BE2C (cell line): ENCODE data around the gene DLG3.

ENCODE experiments used
- DNase-seq: peaks from one replicate; pipeline ENCODE4 v3.0.0-alpha.2; 2020
- H3K27me3 ChIP-seq: fragments of 250-450 bp; sonication (Bioruptor Pico); 2 replicates; pipeline ENCODE4 v1.5.1; 2020; ENCODE audit warnings: mild to moderate bottlenecking
- H3K36me3 ChIP-seq: fragments of 250-450 bp; sonication (Bioruptor Pico); 2 replicates; pipeline ENCODE4 v1.5.1; 2020; ENCODE audit warnings: mild to moderate bottlenecking
- H3K4me1 ChIP-seq: fragments of 250-450 bp; sonication (Bioruptor Pico); 2 replicates; pipeline ENCODE4 v1.5.1; 2020
- H3K4me3 ChIP-seq: 2 replicates; pipeline ENCODE4 v1.5.1; 2011; ENCODE audit warnings: low read depth, low read length
- H3K9me3 ChIP-seq: fragments of 250-450 bp; sonication (Bioruptor Pico); 2 replicates; pipeline ENCODE4 v1.5.1; 2020
- TF ChIP-seq, protein P1 (sequence below): IDR thresholded peaks from 2 replicates; pipeline ENCODE4 v1.5.1; 2012; ENCODE audit warnings: mild to moderate bottlenecking, low read depth, low read length

DLG3 gene

DNA sequence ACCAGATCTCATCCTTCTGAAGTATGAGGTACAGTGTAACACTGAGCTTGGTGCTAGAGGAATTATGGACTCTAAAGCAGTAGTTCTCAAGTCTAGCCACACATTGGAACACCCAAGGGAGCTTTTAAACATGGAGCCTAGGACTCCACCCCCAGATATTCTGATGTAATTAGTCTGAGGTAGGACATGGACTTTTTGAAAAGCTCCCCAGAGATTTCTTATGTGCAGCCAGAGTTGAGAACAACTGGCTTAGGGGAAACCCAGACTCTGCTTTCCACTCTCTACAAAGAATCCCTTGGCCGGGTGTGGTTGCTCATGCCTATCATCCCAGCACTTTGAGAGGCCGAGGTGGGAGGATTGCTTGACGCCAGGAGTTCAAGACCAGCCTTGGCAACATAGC lies 33.2 kb upstream of the DLG3 start:
- no peaks in the 10 kb centered on the region for H3K27me3 ChIP-seq

DNA sequence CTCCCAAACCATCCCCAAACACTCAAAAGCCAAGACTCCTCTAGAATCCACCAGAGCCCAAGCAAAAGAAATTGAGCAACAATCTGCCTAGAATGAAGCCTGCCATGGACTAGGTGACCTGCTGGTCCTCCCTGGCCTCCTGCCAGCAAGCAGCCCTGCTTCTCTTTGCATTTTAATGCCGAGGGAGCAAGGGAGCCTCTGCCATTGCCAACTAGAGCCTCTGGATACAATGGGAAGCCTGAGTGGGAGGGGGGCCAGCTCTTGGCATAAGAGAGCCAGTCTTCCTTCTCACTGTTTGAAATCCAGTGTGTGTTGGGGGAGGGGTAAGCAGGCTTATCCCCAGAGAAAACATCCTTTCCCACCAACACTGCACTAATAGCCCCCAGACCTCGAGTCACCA lies 23.0 kb upstream of the DLG3 start:
- H3K4me3 ChIP-seq = no peak overlapping the region

More for the DNA sequence above, 33.2 kb upstream of the DLG3 start:
- Histone ChIP-seq H3K9me3 (no peaks in the 10 kb centered on the region), H3K4me1 (no peaks in the 10 kb centered on the region), H3K4me3 (no peak overlapping the region), H3K36me3 (peaks cover 3% of the 10 kb centered on the region; the same call in 1 of the 2 replicates)
- DNase-seq = no peak
- TF ChIP-seq, protein P1, sequence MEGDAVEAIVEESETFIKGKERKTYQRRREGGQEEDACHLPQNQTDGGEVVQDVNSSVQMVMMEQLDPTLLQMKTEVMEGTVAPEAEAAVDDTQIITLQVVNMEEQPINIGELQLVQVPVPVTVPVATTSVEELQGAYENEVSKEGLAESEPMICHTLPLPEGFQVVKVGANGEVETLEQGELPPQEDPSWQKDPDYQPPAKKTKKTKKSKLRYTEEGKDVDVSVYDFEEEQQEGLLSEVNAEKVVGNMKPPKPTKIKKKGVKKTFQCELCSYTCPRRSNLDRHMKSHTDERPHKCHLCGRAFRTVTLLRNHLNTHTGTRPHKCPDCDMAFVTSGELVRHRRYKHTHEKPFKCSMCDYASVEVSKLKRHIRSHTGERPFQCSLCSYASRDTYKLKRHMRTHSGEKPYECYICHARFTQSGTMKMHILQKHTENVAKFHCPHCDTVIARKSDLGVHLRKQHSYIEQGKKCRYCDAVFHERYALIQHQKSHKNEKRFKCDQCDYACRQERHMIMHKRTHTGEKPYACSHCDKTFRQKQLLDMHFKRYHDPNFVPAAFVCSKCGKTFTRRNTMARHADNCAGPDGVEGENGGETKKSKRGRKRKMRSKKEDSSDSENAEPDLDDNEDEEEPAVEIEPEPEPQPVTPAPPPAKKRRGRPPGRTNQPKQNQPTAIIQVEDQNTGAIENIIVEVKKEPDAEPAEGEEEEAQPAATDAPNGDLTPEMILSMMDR = no peak

DNA sequence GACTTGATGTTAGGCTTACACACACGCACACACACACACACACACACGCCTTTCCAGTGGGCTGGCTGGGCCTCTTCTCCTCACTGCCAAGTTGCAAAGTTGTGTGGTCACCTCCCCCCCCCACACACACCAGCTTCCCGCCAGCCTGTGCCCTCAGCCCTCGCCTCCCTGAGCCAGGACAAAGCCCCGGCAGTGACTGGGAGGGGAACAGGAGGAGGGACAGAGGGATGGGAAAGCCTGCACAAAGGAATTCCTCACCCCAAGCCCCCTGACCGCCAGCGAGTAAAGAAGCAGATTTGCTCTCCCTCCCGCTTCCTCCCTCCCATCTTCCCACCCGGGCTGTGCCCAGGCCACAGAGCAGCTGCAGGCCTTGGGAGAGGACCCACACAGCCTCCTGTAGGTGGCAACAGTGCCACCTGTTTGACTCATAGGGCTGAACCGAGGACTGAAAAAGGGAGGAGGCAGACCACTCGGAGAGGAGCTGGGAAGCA lies 21.7 kb upstream of the DLG3 start, which contains the start of gene GDPD2:
Gene GDPD2, plus strand, starts transcription at position 464 of the 491 bp plus-strand sequence. CDS start 1,671 bp downstream, outside the sequence.
- no peaks in the 10 kb centered on the region for H3K27me3 ChIP-seq
- H3K4me1 ChIP-seq = no peaks in the 10 kb centered on the region
- no peak within 1 kb of the TSS for H3K4me3 ChIP-seq
- H3K9me3 ChIP-seq = no peaks in the 10 kb centered on the region
- TF ChIP-seq, protein P1 = no peak
- no peaks in the 10 kb centered on the region for H3K36me3 ChIP-seq
- no peak for DNase-seq

More for the DNA sequence above, 23.0 kb upstream of the DLG3 start:
- no peaks in the 10 kb centered on the region for H3K36me3 ChIP-seq
- no peak for DNase-seq
- H3K4me1 ChIP-seq = no peaks in the 10 kb centered on the region
- TF ChIP-seq, protein P1 = no peak
- no peaks in the 10 kb centered on the region for H3K27me3 ChIP-seq
- H3K9me3 ChIP-seq = no peaks in the 10 kb centered on the region

DNA sequence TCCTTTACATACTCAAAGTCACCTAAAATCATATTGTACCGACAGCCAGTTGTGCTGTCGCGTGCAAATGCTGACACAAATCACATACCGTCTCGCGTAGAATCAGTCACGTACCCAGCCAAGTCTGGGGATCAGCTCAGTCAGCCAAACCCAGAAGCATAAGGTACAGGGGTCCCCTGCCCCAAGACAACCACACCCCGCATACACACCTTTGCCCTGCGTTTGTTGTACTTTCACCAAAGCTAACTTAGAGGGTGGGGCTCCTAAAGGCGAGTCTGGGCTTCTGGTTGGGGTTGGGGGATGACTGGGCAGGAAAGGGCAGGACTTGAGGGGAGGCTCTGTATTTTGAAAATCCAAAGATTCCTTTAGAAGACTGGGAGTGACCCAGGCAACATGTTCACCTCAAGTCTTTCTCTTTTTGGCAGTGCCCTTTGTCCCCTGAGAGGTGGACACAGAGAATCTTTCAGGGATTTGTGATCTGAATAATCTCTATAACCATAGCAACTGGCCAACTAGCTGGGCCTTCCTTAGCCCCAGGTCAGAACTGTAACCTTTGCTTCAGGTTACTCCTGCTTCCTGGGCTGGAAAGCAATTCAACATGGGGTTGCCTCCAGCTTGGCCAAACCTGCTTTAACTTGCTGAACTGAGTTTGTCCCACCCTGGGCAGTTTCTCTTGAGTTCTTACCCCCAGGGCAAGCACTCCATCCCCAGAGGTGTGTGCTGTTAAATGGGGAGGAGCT lies 20.5 kb upstream of the DLG3 start:
- H3K4me3 ChIP-seq = no peak overlapping the region
- H3K4me1 ChIP-seq = no peaks in the 10 kb centered on the region
- H3K36me3 ChIP-seq = no peaks in the 10 kb centered on the region
- no peak for DNase-seq
- no peaks in the 10 kb centered on the region for H3K9me3 ChIP-seq
- TF ChIP-seq, protein P1 = no peak
- no peaks in the 10 kb centered on the region for H3K27me3 ChIP-seq

DNA sequence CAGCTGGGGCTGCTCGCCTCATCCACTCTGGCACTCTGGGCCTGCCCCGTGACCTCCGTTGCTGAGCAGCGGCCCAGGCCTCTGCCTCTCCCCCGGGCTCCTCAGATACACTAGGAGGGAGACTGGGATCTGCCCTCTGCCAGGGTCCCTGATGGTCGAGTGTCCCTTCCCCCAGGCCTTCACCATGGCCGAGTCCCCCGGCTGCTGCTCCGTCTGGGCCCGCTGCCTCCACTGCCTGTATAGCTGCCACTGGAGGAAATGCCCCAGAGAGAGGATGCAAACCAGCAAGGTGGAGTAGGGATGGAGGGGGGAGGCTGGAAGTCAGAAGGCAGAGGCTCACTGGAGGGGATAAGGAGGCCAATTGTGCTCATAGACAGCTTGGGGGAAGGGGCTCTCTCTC lies 19.8 kb upstream of the DLG3 start:
- Histone ChIP-seq H3K4me3 (no peak overlapping the region), H3K36me3 (no peaks in the 10 kb centered on the region), H3K9me3 (no peaks in the 10 kb centered on the region), H3K4me1 (no peaks in the 10 kb centered on the region), H3K27me3 (no peaks in the 10 kb centered on the region)
- no peak for DNase-seq
- TF ChIP-seq, protein P1 = no peak
